Inflammatory macrophage treated with lipopolysaccharide for 1 hour (primary cell): ENCODE data around the gene MYBBP1A.

Experiments
- DNase-seq, 2 donors: peaks; one replicate each; pipeline ENCODE4 v3.0.0-alpha.2; 2020 to 2022

Gene MYBBP1A

GRCh38 chr17:4547118-4547906 lies 7.9 kb downstream of the MYBBP1A start:
- DNase-seq, result no peak

- no peak for DNase-seq
Observed at GRCh38 chr17:4545217-4545951, 9.8 kb downstream of the MYBBP1A start.

- DNase-seq, result no peak
Observed at GRCh38 chr17:4544951-4545216, 10.3 kb downstream of the MYBBP1A start.

- DNase-seq, result no peak
Observed at GRCh38 chr17:4544135-4544950, 10.8 kb downstream of the MYBBP1A start.

- no peak for DNase-seq
Observed at GRCh38 chr17:4543557-4544026, 11.6 kb downstream of the MYBBP1A start.

- DNase-seq, result no peak
Observed at GRCh38 chr17:4542726-4543191, 12.4 kb downstream of the MYBBP1A start.

- no peak for DNase-seq
Observed at GRCh38 chr17:4542003-4542725, 13.0 kb downstream of the MYBBP1A start.

GRCh38 chr17:4541328-4542002 lies 13.7 kb downstream of the MYBBP1A start:
- DNase-seq, result no peak

- no peak for DNase-seq
Observed at GRCh38 chr17:4540687-4541327, 14.4 kb downstream of the MYBBP1A start.

- DNase-seq, result no peak
Observed at GRCh38 chr17:4540224-4540651, 14.9 kb downstream of the MYBBP1A start.

- DNase-seq, result no peak
Observed at GRCh38 chr17:4539576-4540223, 15.5 kb downstream of the MYBBP1A start.

- DNase-seq, result no peak
Observed at GRCh38 chr17:4539025-4539424, 16.2 kb downstream of the MYBBP1A start.

GRCh38 chr17:4538236-4539002 lies 16.8 kb downstream of the MYBBP1A start:
- no peak for DNase-seq

- no peak for DNase-seq
Observed at GRCh38 chr17:4537451-4538235, 17.5 kb downstream of the MYBBP1A start.

- peak; percentile 42 to 49 for DNase-seq
Observed at GRCh38 chr17:4536742-4537411, 18.3 kb downstream of the MYBBP1A start.

- no peak for DNase-seq
Observed at GRCh38 chr17:4536259-4536741, 18.9 kb downstream of the MYBBP1A start.

- no peak for DNase-seq
Observed at GRCh38 chr17:4535667-4536258, 19.4 kb downstream of the MYBBP1A start.
